HG03457 (cell line): ENCODE results near the gene PSMC3IP.
"Not testable (repeated sequence)": the region's sequence is repeated elsewhere in the genome, so short reads cannot be mapped to it uniquely, and the experiment has no call there.

Source experiments
- ATAC-seq: cut with Tn5 transposase; IDR thresholded peaks from one replicate; pipeline ENCODE4 v1.9.1; 2021; ENCODE audit warnings: moderate number of reproducible peaks; ENCODE audit not compliant: unreplicated experiment

PSMC3IP gene

DNA sequence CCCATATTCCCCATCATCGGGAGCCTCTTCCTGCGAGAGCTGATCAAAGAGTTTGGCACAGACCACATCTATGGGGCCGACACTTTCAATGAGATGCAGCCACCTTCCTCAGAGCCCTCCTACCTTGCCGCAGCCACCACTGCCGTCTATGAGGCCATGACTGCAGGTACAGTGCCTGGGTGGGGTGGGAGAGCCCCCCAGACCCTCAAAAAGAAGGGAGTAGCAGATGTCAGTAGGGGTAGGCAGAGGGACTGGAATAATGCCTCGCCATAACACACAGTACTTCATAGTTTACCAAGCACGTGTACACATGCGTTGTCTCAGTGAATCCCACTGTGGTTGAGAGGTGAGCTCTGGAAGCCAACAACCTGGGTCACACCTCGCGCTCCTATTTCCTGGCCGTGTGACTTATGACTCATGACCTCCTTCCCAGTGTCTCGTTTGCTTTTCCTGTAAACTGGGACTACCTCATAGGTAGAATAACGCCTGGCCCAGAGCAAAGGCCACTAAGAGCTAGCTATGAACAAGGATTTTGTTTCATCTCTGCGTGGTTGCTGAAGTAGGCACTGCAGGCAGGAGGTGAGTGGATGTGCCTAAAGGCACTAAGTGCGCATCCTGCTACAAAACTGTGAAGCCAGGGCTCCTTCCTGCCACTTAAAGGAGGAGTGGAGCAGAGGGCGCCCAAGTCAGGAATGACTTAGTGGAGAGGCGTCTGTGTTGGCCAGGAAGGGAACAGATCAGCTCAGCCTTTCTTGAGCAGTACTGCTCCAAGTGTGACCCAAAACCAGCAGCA lies 36.3 kb downstream of the PSMC3IP start:
- ATAC-seq: no peak

DNA sequence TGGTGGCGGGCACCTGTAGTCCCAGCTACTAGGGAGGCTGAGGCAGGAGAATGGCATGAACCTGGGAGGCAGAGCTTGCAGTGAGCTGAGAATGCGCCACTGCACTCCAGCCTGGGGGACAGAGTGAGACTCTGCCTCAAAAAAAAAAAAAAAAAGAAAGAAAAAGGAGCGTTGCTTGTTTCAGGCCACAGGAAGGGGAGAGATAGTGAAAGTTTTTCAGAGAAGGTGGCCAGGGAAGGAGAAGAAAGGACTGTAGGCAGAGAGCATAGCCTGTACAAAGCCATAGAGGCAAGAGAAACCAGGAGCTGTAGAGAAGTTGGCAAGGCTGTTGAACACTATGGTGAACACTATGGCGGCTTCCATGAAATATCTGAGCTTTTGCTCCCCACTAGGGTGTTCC lies 37.0 kb downstream of the PSMC3IP start:
- ATAC-seq: not testable (repeated sequence)

DNA sequence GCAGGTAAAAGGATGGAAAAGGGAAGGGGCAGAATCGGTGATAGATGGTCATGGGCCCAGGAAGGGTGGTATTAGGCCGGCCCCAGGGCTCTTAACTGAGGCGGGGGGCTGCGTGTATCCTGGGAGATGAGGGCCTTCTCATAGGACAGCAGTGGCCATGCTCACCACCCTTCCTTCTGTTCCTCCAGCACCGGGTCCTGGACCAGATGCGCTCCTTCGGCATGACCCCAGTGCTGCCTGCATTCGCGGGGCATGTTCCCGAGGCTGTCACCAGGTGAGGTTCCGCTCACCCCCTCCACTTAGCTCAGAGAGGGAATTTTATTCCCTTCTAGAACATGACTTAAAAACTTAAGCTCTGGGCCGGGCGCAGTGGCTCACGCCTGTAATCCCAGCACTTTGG lies 39.0 kb downstream of the PSMC3IP start:
- ATAC-seq: no peak

- ATAC-seq: no peak
These were observed 39.6 kb downstream of the PSMC3IP start for GRCh38 chr17:42537826-42538451.

- ATAC-seq: no peak
These were observed 40.2 kb downstream of the PSMC3IP start for GRCh38 chr17:42537156-42537805.

DNA sequence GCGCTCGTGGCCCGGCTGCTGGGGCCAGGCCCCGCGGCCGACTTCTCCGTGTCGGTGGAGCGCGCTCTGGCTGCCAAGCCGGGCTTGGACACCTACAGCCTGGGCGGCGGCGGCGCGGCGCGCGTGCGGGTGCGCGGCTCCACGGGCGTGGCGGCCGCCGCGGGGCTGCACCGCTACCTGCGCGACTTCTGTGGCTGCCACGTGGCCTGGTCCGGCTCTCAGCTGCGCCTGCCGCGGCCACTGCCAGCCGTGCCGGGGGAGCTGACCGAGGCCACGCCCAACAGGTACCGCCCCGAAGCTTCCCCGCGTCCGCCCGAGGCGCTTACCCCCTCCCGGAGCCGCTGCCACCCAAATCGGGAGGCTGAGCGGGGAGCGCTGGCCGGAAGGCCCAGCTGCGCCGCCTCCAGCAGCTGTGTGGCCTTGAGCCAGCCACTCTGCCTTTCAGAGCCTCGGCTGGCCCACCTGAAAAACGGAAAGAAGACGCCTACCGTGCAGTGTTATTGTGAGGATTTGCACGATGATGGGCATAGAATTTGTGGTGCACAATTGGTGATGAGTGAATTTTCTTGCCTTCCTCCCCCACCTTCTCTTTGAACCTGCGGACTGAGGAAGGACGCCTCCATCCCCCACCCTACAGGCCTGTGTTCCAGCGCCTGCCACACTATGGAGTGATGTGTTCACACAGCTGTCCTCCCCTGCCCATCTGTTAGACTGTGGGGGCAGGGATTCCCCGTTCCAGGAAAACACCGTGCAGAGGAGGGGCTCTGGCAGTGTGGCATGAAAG lies 41.0 kb downstream of the PSMC3IP start:
- ATAC-seq: peak; percentile 39

DNA sequence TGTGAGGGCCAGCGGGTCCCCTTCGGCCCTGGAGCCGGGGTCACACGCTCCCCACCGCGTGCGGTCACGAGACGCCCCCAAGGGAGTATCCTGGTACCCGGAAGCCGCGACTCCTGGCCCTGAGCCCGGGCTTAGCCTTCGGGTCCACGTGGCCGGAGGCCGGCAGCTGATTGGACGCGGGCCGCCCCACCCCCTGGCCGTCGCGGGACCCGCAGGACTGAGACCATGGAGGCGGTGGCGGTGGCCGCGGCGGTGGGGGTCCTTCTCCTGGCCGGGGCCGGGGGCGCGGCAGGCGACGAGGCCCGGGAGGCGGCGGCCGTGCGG lies 41.5 kb downstream of the PSMC3IP start, which contains the start of gene NAGLU:
Gene NAGLU (plus strand): TSS at position 194 of the 324 bp plus-strand sequence. CDS start 32 bp downstream, at position 226.
- peak; percentile 64 for ATAC-seq

GRCh38 chr17:42535155-42536047 lies 42.1 kb downstream of the PSMC3IP start:
- no peak for ATAC-seq

GRCh38 chr17:42531455-42532354 lies 45.8 kb downstream of the PSMC3IP start:
- ATAC-seq: no peak

GRCh38 chr17:42530952-42531454 lies 46.5 kb downstream of the PSMC3IP start:
- no peak for ATAC-seq

- ATAC-seq: no peak
These were observed 48.5 kb downstream of the PSMC3IP start for GRCh38 chr17:42529061-42529460.

- no peak for ATAC-seq
These were observed 49.6 kb downstream of the PSMC3IP start for GRCh38 chr17:42527932-42528331.

DNA sequence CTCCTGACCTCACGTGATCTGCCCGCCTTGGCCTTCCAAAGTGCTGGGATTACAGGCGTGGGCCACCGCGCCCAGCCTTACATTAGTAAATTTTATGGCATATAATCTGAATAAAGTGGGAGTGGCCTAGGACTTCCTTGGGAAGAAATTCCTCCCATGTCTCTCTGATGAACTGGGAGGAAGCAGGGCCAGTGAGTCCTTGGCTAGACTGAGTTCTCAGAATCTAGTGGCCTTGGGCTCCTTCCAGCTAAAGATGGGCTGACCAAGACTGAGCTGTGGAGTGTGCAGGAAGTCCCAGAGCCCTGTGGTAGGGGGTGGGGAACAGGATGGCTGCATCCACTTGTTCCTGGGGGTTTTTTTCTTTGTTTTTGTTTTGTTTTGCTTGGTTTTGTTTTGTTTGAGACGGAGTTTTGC lies 51.5 kb downstream of the PSMC3IP start:
- ATAC-seq: no peak

DNA sequence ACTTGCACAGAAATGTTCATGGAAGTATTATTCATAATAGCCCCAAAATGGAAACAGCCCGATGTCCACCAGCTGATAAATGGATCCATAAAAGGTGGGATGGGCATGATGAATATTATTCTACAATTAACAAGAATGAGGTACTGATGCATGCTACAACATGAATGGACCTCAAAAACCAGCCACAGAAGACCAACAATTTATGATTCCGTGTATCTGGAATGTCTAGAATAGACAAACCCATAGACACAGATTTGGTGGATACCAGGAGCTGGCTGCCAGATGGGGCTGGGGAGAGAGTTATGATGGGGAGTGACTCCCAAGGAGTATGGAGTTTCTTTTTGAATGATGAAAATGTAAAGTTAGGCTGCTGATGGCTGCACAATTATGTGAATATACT lies 52.3 kb downstream of the PSMC3IP start:
- no peak for ATAC-seq

- no peak for ATAC-seq
These were observed 54.7 kb downstream of the PSMC3IP start for GRCh38 chr17:42522798-42523278.
